ENCODE results near the gene ZDHHC5.

- TF ChIP-seq CTCF (IDR thresholded peaks at IDR 0.05) (no peak), ZNF121 (CRISPR knock-in tag; IDR thresholded peaks at IDR 0.05) (no peak), FOXJ3 (CRISPR knock-in tag; IDR thresholded peaks at IDR 0.05; ENCODE audit: borderline replicate concordance) (no peak), NFYB (CRISPR knock-in tag; conservative IDR thresholded peaks at IDR 0.05; ENCODE audit: low read depth) (no peak), ZNF138 (CRISPR knock-in tag; conservative IDR thresholded peaks at IDR 0.05) (no peak)
These were observed 35.8 kb upstream of the ZDHHC5 start for GRCh38 chr11:57632116-57632515.

All from WTC11 (cell line).